HCT116 (cell line): ENCODE data around the gene NEUROD2. TPM values are rescaled to one million over a fixed set of nuclear protein-coding genes. Genes with fewer than 3 reads are reported as not detected.

Source experiments
- ATAC-seq: fragments of 200-7000 bp; cut with Tn5 transposase; 2 replicates; pipeline ENCODE4 v1.9.1; 2020; ENCODE audit warnings: mild to moderate bottlenecking, moderate library complexity
- BruUV-seq: library from RNA; stranded (reverse); fragments of 400-500 nt; replicated peaks from 2 replicates; lab custom pipeline; 2021; lab: Mats Ljungman, UMichigan
- CTCF ChIA-PET: fragments of 300-600 bp; sonication (Branson Sonifier 250); formaldehyde crosslinking; loops from one replicate; lab custom pipeline; 2021; ENCODE audit warnings: antibody characterized with exemption; lab: Charles Lee
- POLR2A ChIA-PET: fragments of 300-600, 350-600 bp; sonication (Branson Sonifier 250); formaldehyde crosslinking; loops from one replicate; lab custom pipeline; 2021; ENCODE audit warnings: antibody characterized with exemption; lab: Charles Lee
- RAD21 ChIA-PET, 2 experiments: fragments of 300-600 bp; sonication (Branson Sonifier 250); formaldehyde crosslinking; loops; one replicate each; lab custom pipeline; 2023; ENCODE audit warnings: low total read pairs in 2 of 2; ENCODE audit not compliant: uncharacterized antibody in 2 of 2, unreplicated experiment in 2 of 2, low non-redundant PET in 1 of 2; lab: Charles Lee
- DNase-seq: peaks from one replicate; pipeline ENCODE4 v3.0.0-alpha.2; 2010; ENCODE audit warnings: low read depth, low spot score
- H2AFZ ChIP-seq: fragments of 200-600 bp; shearing (Covaris generic), sonication (generic); 2 replicates; pipeline ENCODE4 v1.6.1; 2017; ENCODE audit warnings: low read depth, mixed run types, mixed read lengths, antibody characterized with exemption, low read length; ENCODE audit not compliant: poor library complexity, severe bottlenecking
- H3K27ac ChIP-seq: 2 replicates; pipeline ENCODE4 v1.5.1; 2012; ENCODE audit warnings: low read depth, low read length
- H3K27me3 ChIP-seq: fragments of 200-600 bp; sonication (generic); 2 replicates; pipeline ENCODE4 v1.6.1; 2016; ENCODE audit warnings: mixed run types, low read length, mixed read lengths; ENCODE audit not compliant: insufficient read depth
- H3K36me3 ChIP-seq, 2 experiments: fragments of 200-500 bp in 1 of 2; fragments of 200-600 bp in 1 of 2; sonication (Bioruptor generic) in 1 of 2; sonication (generic) in 1 of 2; 2 replicates each; pipeline versions ENCODE4 v1.5.1 to v1.6.1; 2014 to 2016; ENCODE audit warnings: low read length in 2 of 2, inconsistent platforms in 1 of 2, mixed read lengths in 1 of 2, mixed run types in 1 of 2; ENCODE audit not compliant: insufficient read depth in 2 of 2, control insufficient read depth in 1 of 2
- H3K4me1 ChIP-seq, 2 experiments: fragments of 200-600 bp in 1 of 2; sonication (generic) in 1 of 2; 2 replicates each; pipeline versions ENCODE4 v1.5.1 to v1.6.1; 2012 to 2017; ENCODE audit warnings: low read length in 2 of 2, inconsistent platforms in 1 of 2, mild to moderate bottlenecking in 1 of 2, mixed read lengths in 1 of 2, mixed run types in 1 of 2, moderate library complexity in 1 of 2; ENCODE audit not compliant: insufficient read depth in 2 of 2, control insufficient read depth in 1 of 2
- H3K4me2 ChIP-seq: fragments of 200-600 bp; sonication (generic); 2 replicates; pipeline ENCODE4 v1.6.1; 2017; ENCODE audit warnings: mixed run types, low read length, mixed read lengths
- H3K4me3 ChIP-seq, 2 experiments: fragments of 200-600 bp in 1 of 2; sonication (generic) in 1 of 2; replicated peaks in 1 of 2; 2 replicates each; pipeline ENCODE4 v1.5.1; 2011 to 2016; ENCODE audit warnings: low read length in 2 of 2, control low read depth in 1 of 2, low read depth in 1 of 2, mild to moderate bottlenecking in 1 of 2, mixed read lengths in 1 of 2, mixed run types in 1 of 2
- H3K79me2 ChIP-seq: fragments of 200-600 bp; sonication (generic); 2 replicates; pipeline ENCODE4 v1.6.1; 2017; ENCODE audit warnings: mild to moderate bottlenecking, mixed run types, low read length, moderate library complexity, mixed read lengths; ENCODE audit not compliant: insufficient read depth
- H3K9ac ChIP-seq: fragments of 200-600 bp; sonication (generic); 2 replicates; pipeline ENCODE4 v1.6.1; 2016; ENCODE audit warnings: low read length, mixed read lengths
- H3K9me2 ChIP-seq: fragments of 200-600 bp; sonication (generic), shearing (Covaris generic); 2 replicates; pipeline ENCODE4 v1.6.1; 2017; ENCODE audit warnings: mixed run types, mild to moderate bottlenecking, moderate library complexity; ENCODE audit not compliant: insufficient read depth
- H3K9me3 ChIP-seq, 2 experiments: fragments of 200-500 bp in 1 of 2; fragments of 200-600 bp in 1 of 2; sonication (Bioruptor generic) in 1 of 2; sonication (generic) in 1 of 2; 2 replicates each; pipeline ENCODE4 v1.6.1; 2014 to 2017; ENCODE audit warnings: low read length in 2 of 2, mixed read lengths in 2 of 2, inconsistent platforms in 1 of 2, low read depth in 1 of 2, mild to moderate bottlenecking in 1 of 2, mixed run types in 1 of 2, moderate library complexity in 1 of 2; ENCODE audit not compliant: control insufficient read depth in 1 of 2, insufficient read depth in 1 of 2
- H4K20me1 ChIP-seq: fragments of 200-600 bp; sonication (generic), shearing (Covaris generic); 2 replicates; pipeline ENCODE4 v1.6.1; 2017; ENCODE audit warnings: mixed run types, mild to moderate bottlenecking, moderate library complexity; ENCODE audit not compliant: insufficient read depth
- CBX3 ChIP-seq: IDR thresholded peaks from 2 replicates; pipeline ENCODE4 v1.6.1; 2012; ENCODE audit warnings: low read depth
- CEBPB ChIP-seq: IDR thresholded peaks from 2 replicates; pipeline ENCODE4 v1.6.1; 2012; ENCODE audit warnings: low read depth
- CTCF ChIP-seq, 3 experiments: fragments of 200-600 bp in 1 of 3; sonication (generic) in 1 of 3; IDR thresholded peaks in 2 of 3; conservative IDR thresholded peaks in 1 of 3; 2 replicates each; pipeline ENCODE4 v1.5.1; 2012 to 2017; ENCODE audit warnings: low read depth in 2 of 3, low read length in 2 of 3, antibody characterized with exemption in 1 of 3, borderline replicate concordance in 1 of 3, control low read depth in 1 of 3, mild to moderate bottlenecking in 1 of 3, mixed read lengths in 1 of 3, mixed run types in 1 of 3, moderate library complexity in 1 of 3; ENCODE audit not compliant: insufficient read depth in 1 of 3
- EZH2phosphoT487 ChIP-seq: fragments of 200-600 bp; IDR thresholded peaks from 2 replicates; pipeline ENCODE4 v1.6.1; 2018; ENCODE audit warnings: antibody characterized with exemption, borderline replicate concordance
- MAX ChIP-seq: IDR thresholded peaks from 2 replicates; pipeline ENCODE4 v1.6.1; 2012
- POLR2A ChIP-seq: IDR thresholded peaks from 2 replicates; pipeline ENCODE4 v1.7.0; 2011; ENCODE audit warnings: borderline replicate concordance; ENCODE audit not compliant: insufficient read depth, insufficient read length; ENCODE audit errors: extremely low read depth
- POLR2AphosphoS5 ChIP-seq: IDR thresholded peaks from 2 replicates; pipeline ENCODE4 v1.6.1; 2011; ENCODE audit warnings: mild to moderate bottlenecking, low read depth, low read length, moderate library complexity
- RAD21 ChIP-seq: IDR thresholded peaks from 2 replicates; pipeline ENCODE4 v1.6.1; 2012; ENCODE audit warnings: low read depth, mild to moderate bottlenecking
- SRF ChIP-seq: IDR thresholded peaks from 2 replicates; pipeline ENCODE4 v1.6.1; 2012; ENCODE audit warnings: low read depth
- ZBTB33 ChIP-seq: IDR thresholded peaks from 2 replicates; pipeline ENCODE4 v1.6.1; 2011; ENCODE audit warnings: mild to moderate bottlenecking, low read length, moderate library complexity; ENCODE audit not compliant: insufficient replicate concordance; ENCODE audit errors: extremely low read depth
- ZFX ChIP-seq: fragments of 450-650 bp; IDR thresholded peaks from 2 replicates; pipeline ENCODE4 v1.6.1; 2017
- intact Hi-C: fragments of 100-400 bp; cut with micrococcal nuclease; formaldehyde crosslinking; loops from 2 replicates; pipeline ENCODE4 v1.10.0; 2022
- total RNA-seq: library from RNA; stranded (reverse); gene quantifications from one replicate; pipeline ENCODE4 v1.2.1, GENCODE V29; 2021; ENCODE audit not compliant: unreplicated experiment

Gene NEUROD2
- total RNA-seq, 1 experiment from 2014 or later, result not detected

GRCh38 chr17:39642291-39643074, 34.8 kb upstream of the NEUROD2 start (continued):
- no peak for TF ChIP-seq CTCF (IDR thresholded peaks at IDR 0.05 in 2 of 3, conservative IDR thresholded peaks at IDR 0.05 in 1 of 3; ENCODE audit: borderline replicate concordance in 1 of 3, insufficient read depth in 1 of 3, low read depth in 2 of 3, low read length in 2 of 3)

- H3K79me2 ChIP-seq, result peaks cover 79% of the 10 kb centered on the region
These were observed 34.2 kb upstream of the NEUROD2 start for GRCh38 chr17:39641883-39642282.

GRCh38 chr17:39641097-39641496, 33.4 kb upstream of the NEUROD2 start:
- no peaks in the 10 kb centered on the region for H4K20me1 ChIP-seq
- BruUV-seq, result no TSS peak
- ATAC-seq (no peak), DNase-seq (no peak)
- no peaks in the 10 kb centered on the region for H3K27me3 ChIP-seq
- H3K79me2 ChIP-seq, result peaks cover 73% of the 10 kb centered on the region
- RAD21 ChIA-PET, result no interaction called here
- no peak overlapping the region for H3K4me2 ChIP-seq
- POLR2A ChIA-PET, result no interaction called here
- H2AFZ ChIP-seq, result no peak overlapping the region
- no peak overlapping the region for H3K27ac ChIP-seq
- intact Hi-C loops, result no loop called here
- CTCF ChIA-PET, result no interaction called here
- H3K36me3 ChIP-seq, result no peaks in the 10 kb centered on the region
- H3K9me2 ChIP-seq, result no peaks in the 10 kb centered on the region
- H3K9me3 ChIP-seq, result no peaks in the 10 kb centered on the region
- H3K9ac ChIP-seq, result no peak overlapping the region
- H3K4me3 ChIP-seq, result no peak overlapping the region
- H3K4me1 ChIP-seq, result peaks cover 31 to 56% of the 10 kb centered on the region in 2 experiments
- no peak for TF ChIP-seq ZBTB33
- TF ChIP-seq CBX3, result no peak
- no peak for TF ChIP-seq RAD21
- TF ChIP-seq POLR2A, result no peak
- TF ChIP-seq SRF, result no peak
- no peak for TF ChIP-seq POLR2AphosphoS5
- no peak for TF ChIP-seq CTCF (IDR thresholded peaks at IDR 0.05 in 2 of 3, conservative IDR thresholded peaks at IDR 0.05 in 1 of 3; ENCODE audit: borderline replicate concordance in 1 of 3, insufficient read depth in 1 of 3, low read depth in 2 of 3, low read length in 2 of 3)
- no peak for TF ChIP-seq CEBPB
- TF ChIP-seq MAX, result no peak

More at GRCh38 chr17:39641883-39642282, 34.2 kb upstream of the NEUROD2 start:
- DNase-seq, result no peak
- no peak overlapping the region for H3K4me2 ChIP-seq
- intact Hi-C loops, result no loop called here
- H3K36me3 ChIP-seq, result no peaks in the 10 kb centered on the region
- no peak overlapping the region for H3K4me3 ChIP-seq
- CTCF ChIA-PET, result no interaction called here
- ATAC-seq, result no peak
- no peak for TF ChIP-seq EZH2phosphoT487
- TF ChIP-seq RAD21, result no peak
- no peak for TF ChIP-seq ZFX
- BruUV-seq, result no TSS peak
- H2AFZ ChIP-seq, result no peak overlapping the region
- RAD21 ChIA-PET, result no interaction called here
- no peak overlapping the region for H3K27ac ChIP-seq
- no peaks in the 10 kb centered on the region for H3K27me3 ChIP-seq
- H4K20me1 ChIP-seq, result no peaks in the 10 kb centered on the region
- H3K9ac ChIP-seq, result no peak overlapping the region
- POLR2A ChIA-PET, result no interaction called here
- H3K4me1 ChIP-seq, result peaks cover 25 to 48% of the 10 kb centered on the region in 2 experiments
- H3K9me3 ChIP-seq, result no peaks in the 10 kb centered on the region
- H3K9me2 ChIP-seq, result no peaks in the 10 kb centered on the region
